Stimulated activated memory B cell treated with anti-CD40 and anti-IgM and Interleukin-4, amounts not matched to agents 10 μg/mL and 1 μg/mL and 100 μg/mL, for 72 hours (primary cell): ENCODE results near the gene JAK2.
"Not testable (repeated sequence)": the region's sequence is repeated elsewhere in the genome, so short reads cannot be mapped to it uniquely, and the experiment has no call there.

ENCODE experiments used
- ATAC-seq: fragments of 150-1000 bp; cut with Tn5 transposase; 2 replicates; pipeline ENCODE4 v1.10.0; 2021
- H3K27ac Mint-ChIP-seq: one replicate; pipeline ENCODE4 v1.8.0; 2022; ENCODE audit warnings: mild to moderate bottlenecking, mixed read lengths
- H3K27me3 Mint-ChIP-seq: one replicate; pipeline ENCODE4 v1.8.0; 2022; ENCODE audit warnings: mixed read lengths
- H3K36me3 Mint-ChIP-seq: one replicate; pipeline ENCODE4 v1.8.0; 2022; ENCODE audit warnings: mixed read lengths
- H3K4me1 Mint-ChIP-seq: one replicate; pipeline ENCODE4 v1.8.0; 2022; ENCODE audit warnings: mixed read lengths
- H3K4me3 Mint-ChIP-seq: one replicate; pipeline ENCODE4 v1.8.0; 2022; ENCODE audit warnings: mild to moderate bottlenecking, moderate library complexity, mixed read lengths
- H3K9me3 Mint-ChIP-seq: one replicate; pipeline ENCODE4 v1.8.0; 2022; ENCODE audit warnings: mixed read lengths

Gene JAK2

DNA sequence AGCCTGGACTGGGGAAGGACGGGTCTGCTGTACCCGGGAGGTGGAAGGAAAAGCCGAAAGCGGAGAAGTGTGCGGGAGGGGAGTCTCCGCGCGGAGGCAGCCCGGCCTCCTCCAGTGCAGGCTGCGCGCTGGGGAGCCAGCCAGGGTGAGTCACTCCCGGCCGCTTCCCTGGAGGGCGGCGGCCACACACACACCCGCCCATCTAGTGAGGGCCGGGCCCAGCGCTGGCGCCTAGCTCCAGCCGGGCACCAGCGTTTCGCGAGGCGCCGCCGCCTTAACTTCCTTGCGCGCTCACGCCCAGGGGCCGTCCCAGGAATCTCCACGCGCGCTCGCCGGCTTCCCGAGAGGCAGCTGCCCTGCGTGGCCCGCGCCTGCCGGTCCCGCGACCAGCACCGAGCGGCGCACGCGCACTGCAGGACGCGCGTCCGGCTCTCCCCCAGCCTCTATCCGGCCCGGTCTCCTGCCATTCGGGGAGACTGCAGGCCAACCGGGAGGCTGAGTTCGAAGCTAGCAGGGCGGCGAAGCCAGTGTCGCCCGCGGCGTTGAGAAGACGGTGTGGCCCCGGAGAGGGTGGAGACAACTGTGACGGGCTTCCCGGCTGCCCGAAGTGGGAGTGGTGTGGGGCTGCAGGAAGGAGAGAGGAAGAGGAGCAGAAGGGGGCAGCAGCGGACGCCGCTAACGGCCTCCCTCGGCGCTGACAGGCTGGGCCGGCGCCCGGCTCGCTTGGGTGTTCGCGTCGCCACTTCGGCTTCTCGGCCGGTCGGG lies at the start of gene JAK2:
Gene JAK2, plus strand, starts transcription at position 652 of the 765 bp plus-strand sequence. CDS start 36,716 bp downstream, outside the sequence.
- Mint-ChIP-seq H3K4me3 (peak within 1 kb of the TSS; percentile 89), H3K27me3 (no peaks in the 10 kb centered on the region), H3K27ac (peak within 1 kb of the TSS; percentile 90), H3K4me1 (peaks cover 46% of the 10 kb centered on the region), H3K9me3 (no peaks in the 10 kb centered on the region), H3K36me3 (no peaks in the 10 kb centered on the region)
- peak; percentile 89 for ATAC-seq

DNA sequence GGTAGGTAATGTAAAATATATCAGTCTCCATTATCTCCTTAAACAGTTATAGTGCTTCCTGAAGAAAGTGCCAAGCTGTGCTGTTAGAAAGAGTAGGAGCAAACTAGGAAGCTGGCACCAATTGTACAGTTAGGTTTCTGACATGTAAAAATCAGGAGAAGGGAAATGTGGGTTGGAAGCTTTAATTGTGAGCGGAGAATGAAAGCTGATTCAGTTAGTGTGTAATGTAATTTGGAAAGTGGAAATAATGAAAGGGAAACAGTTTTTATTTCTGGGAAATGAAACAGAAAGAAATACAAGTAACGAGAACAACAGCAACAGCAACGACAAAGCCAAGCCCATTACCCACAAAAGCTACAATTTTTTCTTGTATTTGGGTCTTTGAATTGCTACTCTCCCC lies 48.8 kb upstream of the JAK2 start:
- H3K36me3 Mint-ChIP-seq = no peaks in the 10 kb centered on the region
- H3K4me1 Mint-ChIP-seq = peaks cover 45% of the 10 kb centered on the region
- H3K27ac Mint-ChIP-seq = peak overlapping the region; percentile 79
- H3K27me3 Mint-ChIP-seq = no peaks in the 10 kb centered on the region
- no peak for ATAC-seq
- peak overlapping the region; percentile 55 for H3K4me3 Mint-ChIP-seq
- H3K9me3 Mint-ChIP-seq = no peaks in the 10 kb centered on the region

DNA sequence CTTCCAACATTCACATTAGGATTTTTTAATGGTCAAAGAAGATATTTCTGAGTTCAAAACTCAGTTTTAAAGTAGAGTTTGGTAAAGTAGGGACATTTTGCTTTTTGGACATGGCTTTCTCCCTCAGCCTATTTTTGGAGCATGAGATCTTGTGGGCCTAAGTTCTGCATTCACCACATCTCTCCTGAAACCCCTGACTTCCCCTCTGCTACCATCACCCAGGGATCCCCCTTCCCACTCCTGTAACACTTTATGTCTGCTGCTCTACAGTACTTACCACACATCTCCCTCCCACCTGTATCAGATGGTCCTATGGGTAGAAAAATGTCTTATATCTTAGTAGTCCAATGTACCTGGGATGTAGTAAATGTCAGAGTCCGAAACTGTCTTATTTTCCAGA lies 48.2 kb upstream of the JAK2 start:
- peak overlapping the region; percentile 79 for H3K27ac Mint-ChIP-seq
- H3K36me3 Mint-ChIP-seq = no peaks in the 10 kb centered on the region
- no peaks in the 10 kb centered on the region for H3K27me3 Mint-ChIP-seq
- peak overlapping the region; percentile 19 for H3K4me3 Mint-ChIP-seq
- peak; percentile 89 for ATAC-seq
- peaks cover 45% of the 10 kb centered on the region for H3K4me1 Mint-ChIP-seq
- H3K9me3 Mint-ChIP-seq = no peaks in the 10 kb centered on the region

DNA sequence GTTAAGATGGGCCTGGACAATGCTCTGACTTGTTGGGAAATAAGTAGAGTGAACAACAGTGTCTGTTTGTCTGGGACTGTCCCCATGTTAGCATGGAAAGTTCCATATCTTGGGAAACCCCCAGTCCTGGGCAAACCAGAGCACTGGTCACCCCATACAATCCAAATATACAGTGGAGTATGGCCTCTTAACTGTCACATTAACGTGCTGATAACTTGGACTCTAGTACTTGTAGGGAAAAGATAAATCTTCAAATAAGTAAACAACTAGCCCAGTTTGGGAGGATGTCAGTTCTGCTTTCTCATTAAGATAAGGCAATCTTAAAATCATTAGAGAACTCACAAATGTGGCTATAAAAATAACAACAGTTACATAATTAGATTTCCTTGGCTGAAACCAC lies 47.6 kb upstream of the JAK2 start:
- no peaks in the 10 kb centered on the region for H3K36me3 Mint-ChIP-seq
- peaks cover 49% of the 10 kb centered on the region for H3K4me1 Mint-ChIP-seq
- H3K4me3 Mint-ChIP-seq = no peak overlapping the region
- H3K27me3 Mint-ChIP-seq = no peaks in the 10 kb centered on the region
- H3K27ac Mint-ChIP-seq = peak overlapping the region; percentile 79
- peak; percentile 49 for ATAC-seq
- H3K9me3 Mint-ChIP-seq = no peaks in the 10 kb centered on the region

DNA sequence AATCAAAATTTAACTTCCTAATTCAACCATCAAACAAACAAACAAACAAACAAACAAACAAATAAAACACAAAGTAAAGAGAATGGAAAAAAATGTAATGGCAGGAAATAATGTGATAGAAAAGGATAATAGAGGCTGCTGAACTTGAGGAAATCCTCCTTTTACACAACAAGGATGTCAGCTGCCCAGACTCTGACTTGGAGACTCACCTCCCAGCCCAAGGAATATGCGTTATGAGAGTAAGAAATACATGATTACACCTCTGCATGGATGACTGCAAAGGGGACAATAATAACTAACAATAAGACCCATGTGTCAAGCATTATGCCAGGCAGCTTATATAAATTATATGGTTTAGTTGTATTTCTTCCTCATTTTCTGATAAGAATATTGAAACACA lies 46.6 kb upstream of the JAK2 start:
- H3K4me1 Mint-ChIP-seq = peaks cover 52% of the 10 kb centered on the region
- ATAC-seq = no peak
- H3K27ac Mint-ChIP-seq = peak overlapping the region; percentile 79
- H3K9me3 Mint-ChIP-seq = no peaks in the 10 kb centered on the region
- peak overlapping the region; percentile 44 for H3K4me3 Mint-ChIP-seq
- H3K36me3 Mint-ChIP-seq = no peaks in the 10 kb centered on the region
- H3K27me3 Mint-ChIP-seq = no peaks in the 10 kb centered on the region

DNA sequence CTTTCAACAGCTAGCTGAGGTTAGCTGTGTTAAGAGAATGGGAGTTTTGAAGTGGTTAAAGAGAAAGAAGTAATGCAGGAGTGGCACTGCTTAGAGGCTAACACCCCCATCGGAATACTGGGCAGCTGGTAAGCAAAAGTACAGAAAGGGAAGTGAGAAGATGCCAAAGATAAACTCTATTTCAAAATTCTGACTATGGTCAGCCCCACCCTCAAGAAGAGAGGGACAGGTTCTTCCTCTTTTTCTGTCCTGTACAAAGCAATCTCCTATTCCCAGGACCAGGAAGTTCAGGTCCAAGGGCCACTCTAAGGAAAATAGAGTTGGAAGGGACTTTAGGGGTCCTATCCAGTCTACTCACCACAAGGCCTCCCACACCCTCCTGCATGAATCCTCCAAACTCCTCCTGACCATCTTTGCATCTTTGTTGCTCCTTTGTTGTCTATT lies 45.9 kb upstream of the JAK2 start:
- H3K27me3 Mint-ChIP-seq = no peaks in the 10 kb centered on the region
- no peaks in the 10 kb centered on the region for H3K9me3 Mint-ChIP-seq
- H3K27ac Mint-ChIP-seq = peak overlapping the region; percentile 79
- H3K4me1 Mint-ChIP-seq = peaks cover 56% of the 10 kb centered on the region
- peak; percentile 95 for ATAC-seq
- H3K4me3 Mint-ChIP-seq = no peak overlapping the region
- no peaks in the 10 kb centered on the region for H3K36me3 Mint-ChIP-seq

DNA sequence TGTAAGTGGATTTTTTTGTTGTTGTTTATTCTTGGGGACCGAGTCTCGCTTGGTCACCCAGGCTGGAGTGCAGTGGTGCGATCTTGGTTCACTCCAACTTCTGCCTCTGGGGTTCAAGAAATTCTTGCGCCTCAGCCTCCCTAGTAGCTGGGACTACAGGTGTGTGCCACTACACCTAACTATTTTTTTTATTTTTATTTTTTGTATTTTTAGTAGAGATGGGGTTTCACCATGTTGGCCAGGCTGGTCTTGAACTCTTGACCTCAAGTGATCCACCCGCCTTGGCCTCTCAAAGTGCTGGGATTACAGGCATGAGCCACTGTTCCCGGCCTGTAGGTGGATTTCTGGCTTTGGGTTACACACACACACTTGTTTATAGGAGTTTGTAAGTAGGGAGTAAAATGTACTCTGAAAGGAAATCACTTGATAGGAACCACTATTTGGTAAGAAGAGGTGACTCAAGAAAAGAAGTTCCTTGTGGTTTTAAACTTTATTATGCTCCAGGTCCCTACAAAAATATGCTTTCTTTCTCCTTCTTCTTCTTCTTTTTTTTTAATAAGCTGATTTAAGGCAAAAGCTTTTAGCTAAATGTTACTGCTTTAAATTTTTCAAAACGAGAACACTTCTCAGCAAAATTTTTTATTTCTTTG lies 42.9 kb upstream of the JAK2 start:
- peaks cover 47% of the 10 kb centered on the region for H3K4me1 Mint-ChIP-seq
- H3K4me3 Mint-ChIP-seq, H3K27ac Mint-ChIP-seq, ATAC-seq, H3K9me3 Mint-ChIP-seq, H3K36me3 Mint-ChIP-seq, H3K27me3 Mint-ChIP-seq: not testable (repeated sequence)

DNA sequence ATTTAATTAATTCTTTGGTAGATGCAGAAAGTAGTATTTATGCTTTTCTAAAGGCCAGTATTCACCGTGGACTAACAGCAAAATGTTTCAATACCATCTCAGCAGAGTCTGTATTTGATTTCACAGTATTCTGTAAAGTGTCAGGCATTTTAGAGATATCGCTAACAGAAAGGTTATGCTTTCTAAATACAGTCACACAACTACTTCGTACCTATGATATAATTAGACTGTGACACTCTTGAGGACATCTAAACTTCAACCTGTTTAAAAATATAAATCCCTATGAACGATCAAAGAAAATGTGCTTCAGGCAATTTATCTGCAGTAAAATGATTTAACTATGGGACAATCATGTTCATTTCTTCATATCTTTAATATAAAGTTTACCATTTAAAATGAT lies 41.7 kb upstream of the JAK2 start:
- H3K27ac Mint-ChIP-seq = no peak overlapping the region

DNA sequence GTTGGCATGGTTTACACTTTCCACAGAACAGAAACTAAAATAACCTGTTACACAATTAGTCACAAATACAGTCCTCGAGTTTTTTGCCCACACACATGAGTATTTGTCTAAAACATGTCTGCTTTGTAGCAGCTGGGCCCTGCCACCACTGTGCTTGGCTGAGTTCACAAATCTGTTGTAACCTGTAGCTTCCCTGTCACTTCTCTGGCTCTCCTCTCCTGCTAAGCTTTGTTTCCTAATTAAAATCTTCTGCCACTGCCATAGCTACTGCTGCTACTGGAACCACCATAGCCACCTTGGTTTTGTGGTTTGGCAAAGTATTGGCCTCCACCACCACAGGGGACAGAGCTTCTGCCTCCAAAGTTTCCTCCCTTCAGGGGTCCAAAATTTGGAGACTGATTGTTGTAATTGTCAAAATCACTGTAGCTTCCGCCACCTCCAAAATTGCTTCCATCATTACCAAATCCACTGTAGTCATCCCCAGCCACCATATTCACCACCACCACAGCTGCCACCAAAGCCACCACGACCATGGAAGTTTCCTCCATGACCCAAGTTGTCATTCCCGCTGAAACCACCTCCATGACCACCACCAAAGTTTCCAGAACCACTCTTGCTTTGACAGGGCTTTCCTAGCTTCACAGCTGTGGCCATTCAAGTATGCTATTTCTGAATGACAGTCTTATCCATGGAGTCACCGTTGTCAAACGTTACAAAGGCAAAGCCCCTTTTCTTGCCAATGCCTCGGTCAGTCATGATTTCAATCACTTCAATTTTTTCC lies 40.5 kb upstream of the JAK2 start:
- H3K4me3 Mint-ChIP-seq, H3K27me3 Mint-ChIP-seq, ATAC-seq, H3K9me3 Mint-ChIP-seq, H3K36me3 Mint-ChIP-seq: not testable (repeated sequence)
- Mint-ChIP-seq H3K4me1 (peaks cover 23% of the 10 kb centered on the region), H3K27ac (peak overlapping the region; percentile 66)

More for the DNA sequence above, 41.7 kb upstream of the JAK2 start:
- Mint-ChIP-seq H3K36me3 (no peaks in the 10 kb centered on the region), H3K4me3 (no peak overlapping the region), H3K9me3 (no peaks in the 10 kb centered on the region), H3K27me3 (no peaks in the 10 kb centered on the region), H3K4me1 (peaks cover 36% of the 10 kb centered on the region)
- ATAC-seq = no peak

DNA sequence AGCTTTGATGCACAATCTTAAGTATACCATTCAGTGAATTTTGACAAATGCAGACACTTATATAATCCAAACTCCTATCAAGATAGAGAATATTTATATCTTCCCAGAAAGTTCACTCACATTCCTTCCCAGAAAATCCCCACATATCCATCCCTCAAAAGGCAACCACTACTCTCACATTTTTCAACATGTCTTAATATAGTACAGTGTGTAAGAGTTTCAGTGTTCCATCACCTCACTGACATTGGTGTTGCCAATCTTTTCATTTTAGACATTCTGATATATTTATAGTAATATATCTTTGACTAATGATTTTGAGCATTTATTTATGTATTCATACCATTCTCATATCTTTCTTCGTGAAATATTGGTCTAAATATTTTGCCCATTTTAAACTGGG lies 38.1 kb upstream of the JAK2 start:
- ATAC-seq = no peak
- Mint-ChIP-seq H3K27ac (no peak overlapping the region), H3K9me3 (no peaks in the 10 kb centered on the region), H3K27me3 (no peaks in the 10 kb centered on the region), H3K4me3 (no peak overlapping the region), H3K36me3 (no peaks in the 10 kb centered on the region), H3K4me1 (peaks cover 21% of the 10 kb centered on the region)

DNA sequence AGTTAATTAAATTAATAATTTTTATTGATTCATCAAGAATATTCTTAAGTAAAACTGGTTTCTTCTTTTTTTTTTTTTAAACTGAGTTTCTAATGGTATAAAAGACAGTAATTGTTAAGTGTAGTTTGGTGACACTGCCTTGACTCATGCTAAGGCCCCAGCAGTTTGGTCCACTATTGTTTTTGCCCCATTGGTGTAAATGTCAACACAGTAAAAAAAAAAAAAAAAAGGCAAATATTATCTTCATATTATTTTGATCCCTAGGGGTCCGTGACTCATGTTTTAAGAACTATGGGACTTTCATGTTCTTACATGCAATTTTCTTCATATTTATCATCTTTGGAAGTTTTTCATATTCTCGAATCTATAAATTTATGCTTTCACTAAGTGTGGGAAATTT lies 29.2 kb upstream of the JAK2 start:
- no peaks in the 10 kb centered on the region for H3K4me1 Mint-ChIP-seq
- H3K36me3 Mint-ChIP-seq = peaks cover 10% of the 10 kb centered on the region
- H3K4me3 Mint-ChIP-seq = no peak overlapping the region
- no peak overlapping the region for H3K27ac Mint-ChIP-seq
- no peaks in the 10 kb centered on the region for H3K27me3 Mint-ChIP-seq
- H3K9me3 Mint-ChIP-seq = no peaks in the 10 kb centered on the region
- ATAC-seq = no peak

DNA sequence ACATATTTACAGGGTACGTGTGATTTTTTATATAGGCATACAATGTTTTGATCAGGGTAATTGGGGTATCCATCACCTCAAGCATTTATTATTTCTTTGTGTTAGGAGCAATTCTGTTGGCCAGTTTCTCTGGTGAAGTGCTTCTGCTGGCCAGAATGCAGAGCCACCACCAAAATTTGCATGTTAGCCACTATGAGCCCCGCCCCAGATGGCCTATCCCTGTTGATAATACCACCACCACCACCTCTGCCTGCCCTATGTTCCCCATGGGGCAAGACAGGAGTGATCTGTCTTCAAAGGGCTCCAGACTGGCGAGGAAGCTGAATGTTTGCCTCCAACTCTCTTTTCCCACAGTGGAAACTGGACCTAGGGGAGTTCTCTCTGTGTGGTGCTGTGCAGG lies 26.0 kb upstream of the JAK2 start:
- H3K27ac Mint-ChIP-seq = no peak overlapping the region
- no peak for ATAC-seq
- H3K4me3 Mint-ChIP-seq = no peak overlapping the region
- H3K27me3 Mint-ChIP-seq = no peaks in the 10 kb centered on the region
- peaks cover 12% of the 10 kb centered on the region for H3K9me3 Mint-ChIP-seq
- H3K4me1 Mint-ChIP-seq = no peaks in the 10 kb centered on the region
- peaks cover 19% of the 10 kb centered on the region for H3K36me3 Mint-ChIP-seq

DNA sequence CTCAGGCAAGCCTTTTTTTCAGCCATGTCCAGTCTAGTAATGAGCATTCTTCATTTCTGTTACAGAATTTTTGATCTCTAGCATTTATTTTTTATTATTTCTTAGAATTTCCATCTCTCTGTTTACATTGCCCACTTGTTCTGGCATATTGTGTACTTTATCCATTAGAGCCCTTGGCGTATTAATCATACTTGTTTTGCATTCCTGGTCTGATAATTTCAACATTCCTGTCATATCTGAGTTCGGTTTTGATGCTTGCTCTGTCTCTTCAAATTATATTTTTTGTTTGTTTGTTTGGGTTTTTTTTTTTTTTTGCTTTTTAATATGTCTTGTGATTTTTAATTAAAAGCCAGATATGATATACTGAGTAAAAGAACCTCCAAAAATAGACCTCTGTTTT lies 23.0 kb upstream of the JAK2 start:
- Mint-ChIP-seq H3K27ac (no peak overlapping the region), H3K9me3 (peaks cover 17% of the 10 kb centered on the region), H3K4me1 (peaks cover 3% of the 10 kb centered on the region), H3K4me3 (no peak overlapping the region), H3K36me3 (peaks cover 21% of the 10 kb centered on the region), H3K27me3 (no peaks in the 10 kb centered on the region)
- no peak for ATAC-seq

DNA sequence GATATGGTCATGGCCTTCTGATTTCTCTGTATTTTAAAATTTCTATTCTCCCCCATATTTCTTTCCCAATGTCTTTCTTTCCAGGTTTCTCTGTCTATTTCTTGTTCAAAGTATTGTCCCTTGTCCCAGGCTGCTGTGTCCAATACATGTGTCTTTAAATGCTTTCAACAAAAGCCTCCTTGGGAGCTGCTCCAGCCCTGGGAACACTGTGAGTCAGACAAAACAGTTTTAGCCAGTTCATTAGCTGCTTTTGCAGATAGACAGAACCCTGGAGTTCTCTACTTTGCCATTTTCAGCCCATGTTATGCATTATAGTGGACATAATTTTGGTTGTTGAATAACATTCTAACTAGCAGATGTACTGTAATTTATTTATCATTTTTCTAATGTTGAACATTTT lies 20.5 kb upstream of the JAK2 start:
- Mint-ChIP-seq H3K36me3 (peaks cover 21% of the 10 kb centered on the region), H3K27me3 (no peaks in the 10 kb centered on the region), H3K4me1 (peaks cover 8% of the 10 kb centered on the region), H3K4me3 (no peak overlapping the region), H3K9me3 (peaks cover 17% of the 10 kb centered on the region), H3K27ac (no peak overlapping the region)
- ATAC-seq = no peak

DNA sequence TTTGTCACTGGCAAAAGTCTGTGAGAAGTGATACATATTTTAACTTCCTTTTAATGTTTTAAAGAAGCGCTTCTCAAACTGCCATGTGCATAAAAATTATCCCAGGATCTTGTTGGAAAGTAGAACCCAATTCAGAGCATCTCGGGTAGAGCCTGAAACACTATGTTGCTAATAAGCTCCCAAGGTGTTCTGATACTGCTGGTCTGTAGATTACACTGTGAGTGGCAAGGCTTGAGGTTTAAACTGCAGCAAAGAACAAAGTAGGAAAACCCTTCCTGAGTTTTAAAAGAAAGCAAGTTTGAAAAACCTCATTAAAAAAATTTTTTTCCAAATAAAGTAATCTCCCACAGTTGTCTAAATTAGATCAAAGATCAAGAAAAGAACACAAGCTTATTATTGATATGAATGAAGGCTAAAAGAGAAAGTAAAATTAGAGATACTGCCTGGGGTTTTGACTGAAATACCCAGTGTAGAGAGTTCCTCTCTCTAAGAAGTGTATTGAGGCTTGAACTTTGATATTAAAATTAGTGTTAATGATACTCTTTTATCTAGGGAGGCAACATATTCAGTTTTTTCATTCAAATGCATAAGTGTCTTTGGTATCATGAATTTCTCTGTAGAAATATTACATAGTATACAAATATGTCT lies 19.8 kb upstream of the JAK2 start:
- no peak for ATAC-seq
- Mint-ChIP-seq H3K9me3 (peaks cover 17% of the 10 kb centered on the region), H3K27ac (no peak overlapping the region), H3K36me3 (peaks cover 21% of the 10 kb centered on the region), H3K4me1 (peaks cover 8% of the 10 kb centered on the region), H3K4me3 (no peak overlapping the region), H3K27me3 (no peaks in the 10 kb centered on the region)
